Activated CD8-positive, alpha-beta memory T cell treated with anti-CD3 and anti-CD28 coated beads for 4 hours (primary cell): Measurements from ENCODE around the gene CRAT.

Experiments used
- DNase-seq, 2 donors: peaks; one replicate each; pipeline ENCODE4 v3.0.0-alpha.2; 2020; ENCODE audit warnings: low read depth in 2 of 2

CRAT gene

DNA sequence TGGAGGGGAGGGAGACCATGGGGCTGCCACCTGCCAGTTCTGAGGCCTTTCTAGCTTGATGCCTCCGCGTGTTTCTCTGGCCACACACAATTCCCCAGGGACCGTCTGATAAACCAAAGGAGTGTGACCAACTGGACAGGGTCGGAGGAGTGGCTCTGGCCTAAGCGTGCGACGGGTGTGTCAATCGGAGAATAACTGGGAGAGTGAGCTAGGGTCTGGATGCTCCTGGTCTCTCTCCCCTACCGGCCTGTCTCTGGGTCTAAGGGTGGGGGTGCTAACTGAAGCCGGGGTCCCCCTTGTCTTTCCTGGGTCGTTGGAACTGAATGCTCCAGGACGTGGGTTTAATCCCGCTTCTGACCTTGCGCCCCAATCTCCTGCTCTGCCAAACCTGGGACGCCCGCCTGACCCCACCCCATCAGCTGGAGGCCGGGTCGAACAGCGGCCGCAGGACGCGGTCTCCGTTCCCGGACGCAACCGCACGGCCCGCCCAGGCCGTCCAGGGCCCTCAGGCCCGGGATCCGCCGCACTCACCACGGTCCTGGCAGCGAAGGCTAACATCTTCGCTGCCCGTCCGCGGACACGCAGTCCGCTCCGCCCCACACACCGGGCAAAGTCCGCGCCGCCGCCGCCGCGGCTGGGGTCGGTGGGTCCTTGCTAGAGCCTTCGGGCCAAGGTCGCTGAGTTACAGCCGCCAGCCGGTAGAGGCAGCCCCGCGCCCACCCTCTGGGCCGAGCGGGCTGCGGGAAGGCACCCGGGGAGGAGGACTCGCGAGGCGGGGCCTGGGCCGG is 447 bp downstream of the CRAT start:
- DNase-seq = no peak

- no peak for DNase-seq
Observed at GRCh38 chr9:129109537-129109903, 1.1 kb downstream of the CRAT start.

DNA sequence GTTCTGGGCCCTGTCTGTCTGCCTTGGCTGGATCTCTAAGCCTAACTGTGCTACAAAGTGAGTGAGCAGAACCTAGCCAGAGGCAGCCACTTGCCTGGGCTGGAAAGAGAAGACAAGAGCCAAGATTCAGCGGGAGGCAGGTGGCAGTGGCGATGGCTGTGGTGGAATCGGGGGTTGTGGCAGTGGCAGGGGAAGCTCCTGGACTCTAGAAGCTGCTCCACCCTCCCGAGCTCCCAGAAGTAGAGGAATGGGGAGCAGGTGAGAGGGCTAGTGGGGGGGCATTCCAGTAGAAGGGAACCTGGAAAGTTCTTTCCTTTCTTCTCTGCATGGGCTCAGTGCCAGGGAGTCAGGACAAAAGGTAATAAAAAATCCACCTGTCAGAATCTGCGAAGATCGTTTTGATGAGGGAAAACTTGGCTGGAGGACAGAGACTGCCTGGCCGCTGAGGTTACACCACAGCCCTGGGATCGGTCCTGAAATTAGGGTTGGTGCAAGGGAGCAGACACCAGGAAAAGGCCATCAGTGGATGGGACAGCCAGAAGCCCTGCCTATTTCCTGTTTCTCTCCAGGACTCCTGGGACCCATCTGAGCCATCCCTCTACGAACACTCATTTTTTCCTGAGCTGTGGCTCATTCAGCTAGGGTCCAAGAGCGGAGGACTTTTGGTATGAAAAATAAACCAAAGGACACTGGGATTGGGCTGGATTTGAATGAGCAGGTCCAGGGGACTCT is 1.6 kb downstream of the CRAT start:
- DNase-seq = no peak

DNA sequence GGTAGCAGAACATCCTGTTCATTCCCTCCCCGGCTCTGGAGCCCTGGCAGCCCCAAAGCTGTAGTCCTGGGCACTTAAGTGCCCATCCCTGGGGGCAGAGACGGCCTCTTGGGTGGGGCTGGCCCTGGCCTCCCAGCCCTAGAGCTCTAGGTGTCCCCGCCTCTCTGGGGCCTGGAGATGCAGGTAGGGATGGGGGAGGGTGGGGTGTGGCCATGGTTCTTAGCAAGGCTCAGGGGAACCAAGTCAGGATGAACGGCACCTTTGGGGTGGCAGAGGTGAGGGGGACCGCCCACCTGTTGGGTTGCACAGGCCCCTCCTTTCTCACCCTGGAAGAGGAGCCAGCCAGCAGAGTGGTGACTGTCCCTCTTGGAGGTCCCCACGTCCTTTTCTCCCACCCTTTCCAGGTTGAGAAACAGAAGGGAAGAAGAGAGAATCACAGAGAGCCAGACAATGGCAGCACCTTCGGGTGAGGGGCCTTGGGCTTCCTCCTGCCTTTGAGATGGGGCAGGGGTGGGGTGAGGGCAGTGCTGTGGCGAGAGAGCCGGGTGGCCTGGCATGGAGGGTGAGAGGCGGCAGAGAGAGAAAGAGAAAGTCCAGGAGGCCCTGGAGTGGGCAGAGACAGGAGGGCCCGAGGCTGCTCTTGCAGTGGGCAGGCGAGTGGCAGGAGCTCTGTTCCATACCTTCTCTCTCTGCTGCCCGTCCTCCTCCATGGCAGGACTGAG is 2.3 kb downstream of the CRAT start:
- no peak for DNase-seq

GRCh38 chr9:129107651-129108050 is 2.9 kb downstream of the CRAT start:
- DNase-seq = no peak

- DNase-seq = no peak
Observed at GRCh38 chr9:129105857-129106694, 4.5 kb downstream of the CRAT start.

DNA sequence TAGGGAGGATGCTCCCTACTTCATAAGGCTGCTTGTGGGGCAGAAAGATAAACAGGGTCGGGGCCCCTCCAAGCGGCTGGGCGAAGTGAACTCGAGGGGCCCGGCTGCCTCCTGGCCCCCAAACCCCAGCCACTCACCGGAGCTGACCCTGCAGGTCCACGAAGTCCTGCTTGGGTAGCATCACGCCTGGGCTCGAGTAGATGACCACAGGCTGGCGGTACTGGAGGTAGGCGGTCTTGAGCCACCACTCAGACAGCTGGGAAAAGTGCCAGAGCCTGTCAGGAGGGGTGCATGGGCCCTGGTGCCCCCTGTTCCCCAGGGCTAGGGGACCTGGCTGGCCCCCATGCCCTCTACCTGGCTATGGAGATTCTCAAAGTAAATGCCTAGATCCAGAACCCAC is 6.5 kb downstream of the CRAT start:
- no peak for DNase-seq

DNA sequence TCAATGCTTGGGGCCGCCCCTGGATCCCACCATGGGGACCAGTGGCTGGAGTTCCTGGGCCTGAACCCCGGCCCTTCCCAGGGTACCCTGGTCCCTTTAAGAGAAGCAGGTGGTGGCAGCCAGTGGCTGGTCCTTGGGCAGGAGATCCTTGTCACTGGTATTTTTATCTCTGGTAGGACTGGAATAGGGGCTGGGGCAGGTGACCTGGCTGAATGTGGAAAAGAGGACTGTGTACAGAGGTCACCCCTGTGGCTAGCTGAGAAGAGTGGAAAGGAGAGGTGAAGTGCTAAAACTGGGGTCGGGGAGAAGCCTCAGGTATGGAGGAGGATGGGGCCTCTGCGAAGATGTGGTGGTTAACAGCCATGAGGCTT is 7.0 kb downstream of the CRAT start:
- DNase-seq = no peak

GRCh38 chr9:129102791-129103594 is 7.6 kb downstream of the CRAT start:
- DNase-seq = no peak

DNA sequence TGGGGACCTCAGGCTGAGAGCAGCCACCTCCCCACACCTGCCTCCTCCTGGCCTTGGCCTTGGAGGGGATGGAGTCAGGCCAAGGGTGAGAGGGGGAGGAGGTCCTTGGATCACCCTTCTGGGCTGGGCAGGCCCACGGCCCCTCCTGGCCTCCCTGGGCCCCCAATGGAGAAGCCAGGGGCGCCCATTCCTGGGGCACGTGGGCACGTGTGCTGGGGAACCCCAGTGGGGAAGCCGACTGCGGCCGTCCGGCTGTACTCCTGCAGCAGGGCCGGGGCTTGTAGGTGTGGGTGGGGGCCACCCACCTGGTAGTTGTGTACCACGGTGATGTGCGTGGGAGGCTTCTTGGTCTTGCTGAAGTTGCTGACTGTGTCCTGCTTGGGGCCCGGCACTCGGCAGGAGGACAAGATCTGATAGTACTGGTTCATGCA is 8.5 kb downstream of the CRAT start:
- DNase-seq = no peak

DNA sequence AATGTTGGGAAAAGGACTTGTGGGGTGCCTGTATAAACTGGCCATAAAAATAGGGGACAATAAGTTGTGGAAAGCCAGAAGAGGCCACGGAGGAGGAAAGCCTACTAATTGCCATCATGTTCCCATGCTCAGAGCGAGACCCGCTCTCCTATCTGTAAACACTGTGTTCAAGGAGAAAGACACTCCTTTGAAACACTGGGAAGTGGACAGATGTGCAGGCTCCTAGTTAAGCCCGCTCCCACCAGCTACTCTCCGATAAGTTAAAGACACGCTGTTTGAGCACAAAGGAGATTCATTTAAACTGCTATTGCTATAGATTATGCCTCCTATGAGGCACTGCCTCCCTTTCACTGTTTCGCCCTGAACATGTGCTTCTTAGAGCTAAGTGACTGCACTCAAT is 9.3 kb downstream of the CRAT start:
- DNase-seq = no peak

GRCh38 chr9:129100383-129101169 is 10.0 kb downstream of the CRAT start:
- DNase-seq = no peak

GRCh38 chr9:129098328-129098727 is 12.3 kb downstream of the CRAT start:
- DNase-seq = no peak

DNA sequence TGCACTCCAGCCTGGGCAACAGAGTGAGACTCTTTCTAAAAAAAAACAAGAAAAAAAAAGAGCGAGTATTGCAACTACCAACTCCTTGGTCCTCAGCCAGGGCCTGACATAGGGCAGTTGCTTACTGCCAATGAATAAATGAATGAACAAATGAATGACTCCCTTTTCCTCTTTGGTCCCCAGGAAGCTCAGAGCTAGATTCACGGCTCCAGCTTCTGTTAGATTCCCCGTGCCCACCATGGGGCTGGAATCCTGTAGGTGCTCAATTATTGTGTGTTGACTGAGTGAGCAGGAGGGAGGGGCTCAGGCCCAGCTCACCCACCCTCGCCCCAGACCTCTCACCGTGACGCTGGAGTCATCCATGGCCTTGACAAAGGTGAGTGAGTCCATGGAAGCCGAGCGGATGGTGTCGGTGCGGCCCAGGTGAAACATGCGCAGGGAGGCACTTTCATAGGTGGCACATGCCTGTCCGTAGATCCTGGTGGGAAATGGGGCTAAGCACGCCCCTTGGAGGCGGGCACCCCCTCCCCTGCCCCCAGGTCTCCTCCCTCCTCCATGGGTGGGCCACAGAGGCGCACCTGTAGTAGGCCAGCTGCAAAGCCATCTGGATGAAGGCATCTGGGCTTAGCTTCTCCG is 12.8 kb downstream of the CRAT start:
- DNase-seq = no peak

GRCh38 chr9:129095908-129096307 is 14.7 kb downstream of the CRAT start:
- DNase-seq = no peak

DNA sequence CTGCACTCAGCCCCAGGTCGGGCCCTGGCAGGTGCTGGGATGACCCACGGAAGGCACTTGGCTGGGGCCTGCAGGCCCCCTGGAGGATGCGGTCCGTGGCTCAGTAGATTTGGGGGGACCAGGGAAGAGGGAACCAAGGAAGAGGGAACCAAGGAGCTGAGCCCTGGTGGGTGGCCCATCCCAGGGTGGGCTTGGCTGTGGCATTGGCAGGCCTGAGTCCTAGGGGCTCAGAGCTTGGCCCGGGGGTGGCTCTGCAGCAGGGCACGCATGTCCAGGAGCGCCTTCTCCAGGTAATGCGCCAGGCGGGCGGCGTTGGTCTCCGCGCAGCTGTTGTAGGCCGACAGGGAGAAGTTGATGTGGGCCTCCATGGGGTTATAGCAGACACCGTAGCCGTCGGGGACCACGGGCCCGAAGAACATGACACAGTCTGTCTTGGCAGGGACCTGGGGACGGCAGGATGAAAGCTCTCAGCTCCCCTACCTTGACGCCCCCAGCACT is 15.4 kb downstream of the CRAT start:
- DNase-seq = no peak

DNA sequence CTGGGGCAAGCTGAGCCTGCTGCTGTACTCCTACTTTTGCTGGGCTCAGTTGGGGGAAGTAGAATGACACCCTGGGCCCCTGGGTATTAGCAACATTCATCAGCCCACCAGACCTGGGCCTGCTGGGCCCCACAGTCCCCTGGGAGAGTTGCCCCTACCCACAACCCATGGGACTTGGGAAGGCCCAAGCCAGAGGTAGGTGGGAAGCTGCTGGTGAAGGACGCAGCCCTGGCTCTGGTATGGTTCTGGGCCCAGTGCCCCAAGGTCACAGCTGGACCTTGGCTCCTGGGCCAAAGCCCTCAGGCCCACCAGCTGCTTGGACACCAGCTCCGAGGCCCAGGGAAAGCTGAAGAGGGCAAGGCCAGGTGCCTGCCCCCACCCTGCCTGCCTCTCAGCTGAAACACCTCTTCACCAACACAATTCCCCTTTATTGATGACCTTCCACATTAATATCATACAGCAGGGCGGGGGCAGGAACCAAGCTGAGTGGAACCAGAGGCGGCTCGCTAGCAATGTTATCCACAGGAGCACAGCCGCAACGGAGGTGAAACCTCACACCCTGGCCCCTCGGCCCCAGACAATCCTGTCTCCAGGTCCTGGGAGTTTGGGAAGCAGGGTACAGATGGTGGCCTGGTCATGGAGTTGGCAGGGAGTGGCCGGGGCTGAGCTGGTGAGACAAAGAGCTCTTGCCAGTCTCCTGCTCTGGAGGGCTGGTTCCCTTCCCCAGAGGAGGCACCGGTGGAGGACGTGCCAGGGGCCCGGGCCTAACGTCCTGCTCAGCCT is 16.0 kb downstream of the CRAT start:
- no peak for DNase-seq

DNA sequence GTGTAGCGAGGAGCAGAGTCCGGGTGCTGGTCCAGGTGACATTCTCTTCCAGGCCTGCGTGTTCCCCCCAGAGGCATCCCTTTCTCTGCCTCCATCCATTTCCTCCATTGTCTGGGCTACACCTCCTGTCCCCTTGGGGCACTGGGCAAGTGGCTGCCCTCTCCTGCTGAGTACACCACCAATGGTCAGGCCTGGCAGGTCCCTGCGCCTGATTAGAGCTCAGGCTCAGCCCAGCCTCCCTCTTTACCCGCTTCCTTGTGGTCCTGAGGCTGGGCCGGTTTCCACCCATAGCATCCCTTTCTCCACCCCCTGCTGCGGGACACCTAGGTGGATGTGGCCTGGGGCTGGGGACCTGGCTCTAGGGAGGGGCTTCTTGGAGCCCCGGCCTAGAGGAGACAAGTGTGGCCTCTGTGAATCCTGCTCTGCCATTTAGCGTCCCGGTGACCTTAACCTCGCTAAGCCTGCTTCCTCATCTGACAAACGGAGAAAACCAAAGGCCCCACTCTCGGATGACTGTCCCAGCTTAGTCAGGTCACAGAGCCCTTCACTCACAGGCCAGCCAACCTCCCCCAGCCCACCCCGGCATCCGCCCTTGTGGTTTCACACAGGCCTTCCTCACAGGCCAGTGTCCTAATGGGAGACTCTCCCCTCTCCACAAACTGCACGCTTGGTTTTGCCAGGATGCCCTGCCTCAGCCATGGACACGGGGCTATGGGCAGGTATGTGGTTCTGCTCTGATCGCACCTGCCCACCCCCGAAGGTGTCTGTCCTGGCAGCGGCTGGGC is 16.8 kb downstream of the CRAT start:
- no peak for DNase-seq
